ENCODE data around the gene SNRNP25.
"Not testable (repeated sequence)": the region's sequence is repeated elsewhere in the genome, so short reads cannot be mapped to it uniquely, and the experiment has no call there.

SNRNP25 gene

GRCh38 chr16:42069-42457 lies 11.6 kb upstream of the SNRNP25 start:
- no peak for DNase-seq

- DNase-seq, result no peak
These were observed 10.9 kb upstream of the SNRNP25 start for GRCh38 chr16:42691-43090.

- DNase-seq, result no peak
These were observed 10.3 kb upstream of the SNRNP25 start for GRCh38 chr16:43294-43693.

GRCh38 chr16:44655-45054 lies 9.0 kb upstream of the SNRNP25 start:
- DNase-seq, result no peak

GRCh38 chr16:45454-45853 lies 8.2 kb upstream of the SNRNP25 start:
- no peak for DNase-seq

GRCh38 chr16:46510-46909 lies 7.1 kb upstream of the SNRNP25 start:
- not testable (repeated sequence) for DNase-seq

- no peak for DNase-seq
These were observed 6.4 kb upstream of the SNRNP25 start for GRCh38 chr16:47234-47633.

- no peak for DNase-seq
These were observed 2.6 kb upstream of the SNRNP25 start for GRCh38 chr16:50769-51591.

- no peak for DNase-seq
These were observed 581 bp downstream of the SNRNP25 start for GRCh38 chr16:54237-54581.

GRCh38 chr16:55571-56136 lies 2.0 kb downstream of the SNRNP25 start:
- no peak for DNase-seq

- DNase-seq, result no peak
These were observed 2.8 kb downstream of the SNRNP25 start for GRCh38 chr16:56231-56927.

GRCh38 chr16:57711-58110 lies 4.1 kb downstream of the SNRNP25 start:
- no peak for DNase-seq

- DNase-seq, result no peak
These were observed 5.1 kb downstream of the SNRNP25 start for GRCh38 chr16:58491-59439.

- DNase-seq, result no peak
These were observed 5.9 kb downstream of the SNRNP25 start for GRCh38 chr16:59440-60059.

- no peak for DNase-seq
These were observed 6.5 kb downstream of the SNRNP25 start for GRCh38 chr16:60166-60565.

- DNase-seq, result no peak
These were observed 7.6 kb downstream of the SNRNP25 start for GRCh38 chr16:60929-61878.

- no peak for DNase-seq
These were observed 8.3 kb downstream of the SNRNP25 start for GRCh38 chr16:61879-62281.

- no peak for DNase-seq
These were observed 8.8 kb downstream of the SNRNP25 start for GRCh38 chr16:62283-62967.

GRCh38 chr16:62968-63391 lies 9.4 kb downstream of the SNRNP25 start:
- DNase-seq, result no peak

GRCh38 chr16:63466-63865 lies 9.8 kb downstream of the SNRNP25 start:
- no peak for DNase-seq

Data from stimulated activated CD4-positive, alpha-beta T cell treated with anti-CD3 and anti-CD28 coated beads, Interleukin-15, amount 100 ng/mL, for 24 hours (primary cell).